Measurements from ENCODE around the gene GRIK5.
"Not testable (repeated sequence)": the region's sequence is repeated elsewhere in the genome, so short reads cannot be mapped to it uniquely, and the experiment has no call there.

Gene GRIK5, protein sequence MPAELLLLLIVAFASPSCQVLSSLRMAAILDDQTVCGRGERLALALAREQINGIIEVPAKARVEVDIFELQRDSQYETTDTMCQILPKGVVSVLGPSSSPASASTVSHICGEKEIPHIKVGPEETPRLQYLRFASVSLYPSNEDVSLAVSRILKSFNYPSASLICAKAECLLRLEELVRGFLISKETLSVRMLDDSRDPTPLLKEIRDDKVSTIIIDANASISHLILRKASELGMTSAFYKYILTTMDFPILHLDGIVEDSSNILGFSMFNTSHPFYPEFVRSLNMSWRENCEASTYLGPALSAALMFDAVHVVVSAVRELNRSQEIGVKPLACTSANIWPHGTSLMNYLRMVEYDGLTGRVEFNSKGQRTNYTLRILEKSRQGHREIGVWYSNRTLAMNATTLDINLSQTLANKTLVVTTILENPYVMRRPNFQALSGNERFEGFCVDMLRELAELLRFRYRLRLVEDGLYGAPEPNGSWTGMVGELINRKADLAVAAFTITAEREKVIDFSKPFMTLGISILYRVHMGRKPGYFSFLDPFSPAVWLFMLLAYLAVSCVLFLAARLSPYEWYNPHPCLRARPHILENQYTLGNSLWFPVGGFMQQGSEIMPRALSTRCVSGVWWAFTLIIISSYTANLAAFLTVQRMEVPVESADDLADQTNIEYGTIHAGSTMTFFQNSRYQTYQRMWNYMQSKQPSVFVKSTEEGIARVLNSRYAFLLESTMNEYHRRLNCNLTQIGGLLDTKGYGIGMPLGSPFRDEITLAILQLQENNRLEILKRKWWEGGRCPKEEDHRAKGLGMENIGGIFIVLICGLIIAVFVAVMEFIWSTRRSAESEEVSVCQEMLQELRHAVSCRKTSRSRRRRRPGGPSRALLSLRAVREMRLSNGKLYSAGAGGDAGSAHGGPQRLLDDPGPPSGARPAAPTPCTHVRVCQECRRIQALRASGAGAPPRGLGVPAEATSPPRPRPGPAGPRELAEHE

GRCh38 chr19:42069619-42070351, at the start of gene GRIK5:
Gene GRIK5 (minus strand): TSS chr19:42070206. CDS start chr19:42065770, 4,436 bp downstream.
- peak; percentile 51 for DNase-seq

GRCh38 chr19:42117076-42117475, 47.1 kb upstream of the GRIK5 start:
- DNase-seq, result no peak

- no peak for DNase-seq
Measured at GRCh38 chr19:42116308-42117075, 46.5 kb upstream of the GRIK5 start.

- no peak for DNase-seq
Measured at GRCh38 chr19:42115705-42116104, 45.7 kb upstream of the GRIK5 start.

- no peak for DNase-seq
Measured at GRCh38 chr19:42115219-42115618, 45.2 kb upstream of the GRIK5 start.

DNA sequence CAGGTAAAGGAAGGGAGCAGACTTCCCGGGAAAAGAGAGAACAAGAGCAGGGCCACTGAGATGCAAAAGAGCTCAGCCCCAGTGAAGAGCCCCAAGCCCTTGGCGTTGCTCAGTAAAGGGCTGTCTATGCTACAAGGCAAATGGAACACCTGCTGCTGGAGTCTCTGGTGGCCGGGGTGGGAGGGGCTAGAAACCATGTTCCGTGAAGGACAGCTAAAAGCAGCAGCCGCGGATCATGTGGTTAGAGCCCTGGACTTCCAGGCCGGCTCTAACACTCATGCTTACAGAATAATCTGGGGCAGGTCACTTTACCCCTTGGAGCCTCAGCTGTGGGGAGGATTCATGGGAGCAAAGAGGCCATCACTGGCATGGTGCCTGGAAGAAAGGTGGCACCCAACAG, 44.4 kb upstream of the GRIK5 start:
- peak; percentile 86 for DNase-seq

- peak; percentile 76 for DNase-seq
Measured at GRCh38 chr19:42113641-42114348, 43.8 kb upstream of the GRIK5 start.

GRCh38 chr19:42111811-42112210, 41.8 kb upstream of the GRIK5 start:
- DNase-seq, result no peak

- no peak for DNase-seq
Measured at GRCh38 chr19:42111384-42111783, 41.4 kb upstream of the GRIK5 start.

GRCh38 chr19:42110658-42111057, 40.7 kb upstream of the GRIK5 start:
- no peak for DNase-seq

- DNase-seq, result no peak
Measured at GRCh38 chr19:42109896-42110295, 39.9 kb upstream of the GRIK5 start.

DNA sequence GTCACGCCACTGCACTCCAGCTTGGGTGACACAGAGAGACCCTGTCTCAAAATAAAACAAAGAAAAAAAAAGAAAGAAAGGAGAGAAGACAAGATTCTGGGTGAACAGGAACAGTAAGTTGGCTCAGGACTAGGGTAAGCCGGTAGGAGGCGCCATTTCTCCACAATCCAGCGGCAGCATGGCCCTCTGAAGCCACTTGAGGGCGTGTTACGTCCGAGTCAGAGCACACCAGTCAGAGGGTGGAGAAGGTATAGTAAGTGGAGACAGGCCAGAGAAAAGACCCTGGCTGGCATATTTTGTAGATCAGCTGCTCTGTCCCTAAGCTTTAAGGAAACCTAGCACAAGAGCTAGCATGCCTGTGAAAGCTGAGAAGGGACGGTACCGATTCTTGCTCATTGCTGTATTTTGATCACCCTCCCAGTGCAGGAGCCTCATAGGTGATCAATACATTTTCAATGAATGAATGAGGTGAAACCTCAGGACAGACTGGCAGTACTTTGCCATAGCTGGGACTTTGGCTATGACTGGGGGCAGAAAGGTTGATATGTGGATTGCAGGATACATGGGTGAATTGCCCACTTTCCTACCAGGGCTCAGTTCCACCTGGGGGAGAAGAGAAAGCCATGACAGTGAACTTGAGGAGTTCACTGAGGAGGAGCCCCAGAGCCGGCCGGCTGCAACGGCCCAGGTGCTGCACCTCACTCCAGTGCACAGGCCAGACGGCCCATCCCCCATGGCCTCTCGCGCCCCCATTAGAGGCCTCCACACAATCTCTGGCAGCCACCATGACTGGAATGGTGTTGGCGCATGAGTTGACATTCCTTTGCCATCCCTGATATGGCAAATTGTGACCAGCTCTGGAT, 38.8 kb upstream of the GRIK5 start:
- DNase-seq, result peak; percentile 76

DNA sequence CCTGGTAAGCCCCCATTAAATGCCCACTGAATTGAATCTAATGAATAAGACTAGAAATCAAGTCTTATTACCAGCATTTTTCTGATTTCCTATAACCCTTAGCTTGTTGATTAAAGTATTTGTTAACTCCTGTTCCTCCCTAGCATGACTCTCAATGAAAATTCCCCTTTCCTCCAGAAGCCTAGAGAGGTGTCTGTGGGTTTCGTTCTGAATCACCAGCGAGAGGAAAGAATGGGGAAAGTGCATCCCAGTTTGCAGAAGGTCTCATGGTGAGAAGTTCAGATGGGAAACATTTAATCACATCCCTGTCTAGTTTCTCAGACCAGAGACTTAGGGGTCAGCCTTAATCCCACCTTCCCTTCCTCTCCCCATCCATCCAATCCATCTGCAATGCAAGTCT, 35.4 kb upstream of the GRIK5 start:
- DNase-seq, result no peak

DNA sequence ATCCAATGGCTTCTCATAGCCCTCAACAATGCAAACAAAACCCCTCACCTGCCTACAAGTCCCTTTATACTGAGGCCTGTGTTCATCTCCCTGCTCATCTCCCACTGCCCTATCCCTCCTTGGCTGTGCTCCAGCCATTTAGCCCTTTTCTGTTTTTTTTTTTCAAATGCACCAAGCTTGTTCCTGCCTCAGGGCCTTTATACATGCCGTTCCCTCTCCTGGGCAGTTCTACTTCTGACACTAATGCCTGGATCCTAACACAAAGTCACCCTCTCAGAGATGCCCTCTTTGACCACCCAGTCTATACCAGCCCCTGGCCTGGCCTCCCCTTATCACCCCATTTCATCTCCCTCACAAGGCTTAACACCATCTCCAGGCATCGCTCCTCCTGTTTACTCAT, 32.9 kb upstream of the GRIK5 start:
- no peak for DNase-seq

GRCh38 chr19:42100241-42100640, 30.2 kb upstream of the GRIK5 start:
- DNase-seq, result not testable (repeated sequence)

GRCh38 chr19:42099336-42099925, 29.4 kb upstream of the GRIK5 start:
- no peak for DNase-seq

DNA sequence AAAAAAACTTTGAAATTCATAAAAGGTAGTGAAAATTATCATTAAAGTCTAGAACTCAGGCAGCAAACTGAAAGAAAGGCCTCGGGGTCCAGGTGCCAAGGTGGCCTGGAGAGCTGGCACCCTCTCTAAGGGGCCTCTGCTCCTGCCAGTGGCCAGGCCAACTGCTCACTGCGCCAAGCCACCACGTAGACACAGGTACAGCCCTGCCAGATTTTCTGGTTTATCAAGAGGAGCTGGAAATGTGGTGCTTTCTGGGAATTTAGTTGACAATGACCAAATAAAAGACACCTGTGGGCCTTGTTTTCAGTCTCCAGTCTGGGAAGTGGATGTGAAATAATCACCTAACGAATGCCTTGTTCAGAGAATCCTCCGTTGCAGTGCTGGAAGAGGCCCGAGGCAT, 28.8 kb upstream of the GRIK5 start:
- no peak for DNase-seq

GRCh38 chr19:42097461-42097860, 27.5 kb upstream of the GRIK5 start:
- DNase-seq, result no peak

DNA sequence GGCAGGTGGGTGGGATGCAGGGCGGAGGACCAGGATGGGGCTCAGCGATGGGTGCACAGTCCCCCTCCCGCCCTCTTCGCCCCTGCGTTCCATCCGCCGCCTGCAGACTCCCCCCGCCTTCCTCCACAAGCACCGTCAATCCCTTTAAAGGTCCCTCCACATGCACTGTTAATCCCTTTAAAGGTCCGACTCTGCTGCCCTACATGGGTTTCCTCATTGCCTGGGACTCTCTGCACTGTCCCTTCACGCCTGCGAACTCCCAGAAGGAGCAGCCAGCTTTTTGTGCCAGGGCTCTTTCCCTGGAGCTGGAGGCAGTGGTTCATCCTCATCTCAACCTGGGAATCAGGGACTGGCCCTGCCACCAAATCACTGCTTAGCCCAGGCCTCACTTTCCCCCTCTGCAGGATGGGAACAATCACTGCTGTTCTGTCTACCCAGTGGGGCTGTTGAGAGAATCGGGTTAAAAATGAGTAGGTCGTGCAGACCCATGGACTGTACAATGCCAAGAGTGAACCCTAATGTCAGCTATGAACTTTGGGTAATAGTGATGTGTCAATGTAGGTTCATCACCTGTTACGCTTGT, 26.3 kb upstream of the GRIK5 start:
- no peak for DNase-seq

DNA sequence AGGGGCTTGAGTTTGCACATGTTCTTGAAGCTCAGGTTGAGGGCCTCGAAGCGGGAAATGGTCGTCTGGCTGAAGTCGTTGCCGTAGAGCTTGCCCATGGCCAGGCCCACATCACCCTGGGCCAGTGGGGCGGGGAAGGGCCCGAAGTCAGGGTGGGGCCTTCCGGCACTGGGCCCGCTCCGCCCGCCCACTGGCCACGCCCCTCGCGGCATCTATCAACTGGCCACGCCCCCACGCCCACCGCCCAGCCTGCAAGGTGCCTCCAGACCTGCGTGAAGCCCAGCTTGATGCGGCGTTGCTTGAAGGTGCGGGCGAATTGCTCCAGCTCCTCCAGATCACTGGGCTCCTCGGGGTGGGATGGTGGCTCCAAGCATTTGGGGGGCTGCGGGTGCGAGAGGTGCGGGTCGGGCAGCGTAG, 25.8 kb upstream of the GRIK5 start:
- DNase-seq, result no peak
